Choroid plexus epithelial cell (primary cell): Measurements from ENCODE around the gene ZNF57.
"Not testable (repeated sequence)": the region's sequence is repeated elsewhere in the genome, so short reads cannot be mapped to it uniquely, and the experiment has no call there.

Experiments used
- DNase-seq: peaks from one replicate; pipeline ENCODE4 v3.0.0-alpha.2; 2010; ENCODE audit warnings: low read depth
- H3K4me3 ChIP-seq: 2 replicates; pipeline ENCODE4 v1.5.1; 2011; ENCODE audit warnings: low read depth, mild to moderate bottlenecking, control low read depth, low read length, moderate library complexity
- CTCF ChIP-seq: conservative IDR thresholded peaks from 2 replicates; pipeline ENCODE4 v1.5.1; 2011; ENCODE audit warnings: low read depth, mild to moderate bottlenecking, control low read depth, inconsistent platforms, low read length, moderate library complexity

ZNF57 gene

GRCh38 chr19:2902590-2903218, 2.0 kb downstream of the ZNF57 start:
- no peak overlapping the region for H3K4me3 ChIP-seq
- TF ChIP-seq CTCF: no peak
- no peak for DNase-seq

GRCh38 chr19:2903326-2903725, 2.6 kb downstream of the ZNF57 start:
- H3K4me3 ChIP-seq, DNase-seq: not testable (repeated sequence)

DNA sequence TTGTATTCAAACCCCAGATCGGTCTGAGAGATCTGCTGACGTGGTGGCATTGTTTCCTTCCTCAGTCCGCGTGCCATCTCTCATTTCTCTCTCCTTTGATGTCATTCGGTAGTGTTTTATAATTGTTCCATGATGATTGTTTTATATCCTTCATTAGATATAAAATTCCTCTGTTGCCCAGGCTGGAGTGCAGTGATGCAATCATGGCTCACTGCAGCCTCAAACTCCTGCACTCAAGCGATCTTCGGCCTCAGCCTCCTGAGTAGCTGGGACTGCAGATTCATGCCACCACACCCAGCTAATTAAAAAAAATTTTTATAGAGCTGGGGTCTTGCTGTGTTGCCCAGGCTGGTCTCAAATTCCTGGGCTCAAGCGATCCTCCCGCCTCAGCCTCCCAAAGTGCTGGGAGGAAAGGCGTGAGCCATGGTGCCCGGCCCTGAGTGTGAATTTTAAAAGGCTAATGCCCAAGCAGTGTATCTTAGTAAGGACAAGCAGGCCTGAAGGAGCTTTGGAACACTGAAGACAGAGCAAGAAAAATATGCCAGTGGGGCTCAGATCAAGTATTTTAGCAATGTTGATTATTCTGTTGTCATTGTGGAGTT, 5.3 kb downstream of the ZNF57 start:
- TF ChIP-seq CTCF: no peak
- no peak overlapping the region for H3K4me3 ChIP-seq
- no peak for DNase-seq

GRCh38 chr19:2906631-2907195, 6.0 kb downstream of the ZNF57 start:
- no peak for TF ChIP-seq CTCF
- H3K4me3 ChIP-seq: no peak overlapping the region
- no peak for DNase-seq

DNA sequence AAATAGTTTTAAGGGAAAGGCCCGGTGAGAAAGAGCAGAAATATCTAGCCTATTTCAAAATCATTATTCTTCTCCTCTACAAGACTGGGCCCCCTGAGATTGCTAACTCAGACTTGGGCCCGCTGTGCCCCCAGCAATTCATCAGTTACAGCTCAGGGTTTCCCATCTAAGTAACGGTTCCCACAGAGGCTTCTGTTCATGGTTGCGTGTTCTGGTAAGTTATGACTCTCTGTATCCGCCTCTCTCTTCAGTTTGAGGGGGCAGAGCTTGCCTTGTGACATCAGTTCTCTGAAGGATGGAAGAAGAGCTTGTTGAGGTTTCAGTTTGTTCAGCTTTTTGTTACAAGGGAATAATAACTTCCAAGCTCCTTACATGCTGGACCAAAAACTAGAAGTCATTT, 11.6 kb downstream of the ZNF57 start:
- no peak overlapping the region for H3K4me3 ChIP-seq
- DNase-seq: no peak
- no peak for TF ChIP-seq CTCF

- no peak for TF ChIP-seq CTCF
- no peak overlapping the region for H3K4me3 ChIP-seq
- no peak for DNase-seq
Measured at GRCh38 chr19:2917275-2918184, 16.8 kb downstream of the ZNF57 start.

DNA sequence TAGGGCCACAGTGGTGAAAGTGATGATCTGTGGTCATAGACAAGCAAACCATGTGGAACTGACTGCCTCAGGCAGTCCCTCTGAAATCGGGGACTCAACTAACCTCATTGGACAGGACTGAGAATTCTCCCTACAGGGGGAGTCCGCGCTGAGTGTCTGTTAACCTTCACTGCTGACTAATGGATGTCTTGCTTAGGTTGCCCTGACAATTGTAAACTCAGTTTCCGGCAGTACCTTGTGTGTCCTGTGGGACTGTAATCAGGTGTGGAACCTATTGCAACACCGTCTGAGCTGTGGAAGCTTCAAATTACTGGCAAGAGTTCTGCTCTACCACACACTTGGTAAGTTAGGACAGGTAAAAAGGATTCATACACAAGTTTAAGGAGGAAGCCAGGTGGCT, 22.3 kb downstream of the ZNF57 start:
- peak; percentile 35 for DNase-seq
- no peak overlapping the region for H3K4me3 ChIP-seq
- TF ChIP-seq CTCF: no peak
